CD4-positive, alpha-beta memory T cell (primary cell): Measurements from ENCODE around the gene SMURF2. TPM values are rescaled to one million over a fixed set of nuclear protein-coding genes. Genes with fewer than 3 reads are reported as not detected.

Source experiments
- CTCF ChIA-PET: fragments of 350-600 bp; sonication (Branson Sonifier 250); formaldehyde crosslinking; loops from one replicate; lab custom pipeline; 2021; ENCODE audit warnings: inconsistent platforms; ENCODE audit not compliant: partially characterized antibody; lab: Charles Lee
- POLR2A ChIA-PET: fragments of 350-600 bp; sonication (Branson Sonifier 250); formaldehyde crosslinking; loops from one replicate; lab custom pipeline; 2021; ENCODE audit not compliant: partially characterized antibody; lab: Charles Lee
- DNase-seq, 5 donors: peaks; one replicate each; pipeline versions ENCODE4 v3.0.0 to v3.0.0-alpha.2; 2020 to 2022; ENCODE audit warnings: mixed read lengths in 1 of 5
- H3K27ac ChIP-seq: one replicate; pipeline ENCODE4 v1.7.0; 2013; ENCODE audit warnings: low read depth, low read length
- H3K27me3 ChIP-seq: 2 replicates; pipeline ENCODE4 v1.7.0; 2013; ENCODE audit warnings: mild to moderate bottlenecking, low read length, moderate library complexity; ENCODE audit not compliant: insufficient read depth
- H3K36me3 ChIP-seq: 2 replicates; pipeline ENCODE4 v1.7.0; 2013; ENCODE audit warnings: mild to moderate bottlenecking, low read length, moderate library complexity; ENCODE audit not compliant: insufficient read depth
- H3K4me1 ChIP-seq: 2 replicates; pipeline ENCODE4 v1.7.0; 2013; ENCODE audit warnings: mild to moderate bottlenecking, low read length, moderate library complexity; ENCODE audit not compliant: insufficient read depth
- H3K4me3 ChIP-seq, 2 donors: one replicate each; pipeline ENCODE4 v1.7.0; 2013; ENCODE audit warnings: low read length in 2 of 2, mild to moderate bottlenecking in 1 of 2
- H3K9me3 ChIP-seq, 2 donors: one replicate each; pipeline ENCODE4 v1.7.0; 2013; ENCODE audit warnings: low read length in 2 of 2, control low read depth in 1 of 2; ENCODE audit not compliant: control insufficient read depth in 1 of 2
- H3K27ac Mint-ChIP-seq, 7 donors: one replicate each; pipeline ENCODE4 v1.8.0; 2020 to 2021; ENCODE audit warnings: mixed read lengths in 7 of 7, mild to moderate bottlenecking in 6 of 7, inconsistent platforms in 3 of 7, moderate library complexity in 3 of 7
- H3K27me3 Mint-ChIP-seq, 2 donors: one replicate each; pipeline ENCODE4 v1.8.0; 2020 to 2021; ENCODE audit warnings: mixed read lengths in 2 of 2
- H3K36me3 Mint-ChIP-seq, 2 donors: one replicate each; pipeline ENCODE4 v1.8.0; 2020 to 2021; ENCODE audit warnings: mixed read lengths in 2 of 2, inconsistent platforms in 1 of 2, mild to moderate bottlenecking in 1 of 2
- H3K4me1 Mint-ChIP-seq, 4 donors: one replicate each; pipeline ENCODE4 v1.8.0; 2020 to 2021; ENCODE audit warnings: mixed read lengths in 4 of 4, mild to moderate bottlenecking in 1 of 4
- H3K4me3 Mint-ChIP-seq, 8 donors: one replicate each; pipeline ENCODE4 v1.8.0; 2020 to 2021; ENCODE audit warnings: mixed read lengths in 8 of 8, mild to moderate bottlenecking in 7 of 8, moderate library complexity in 6 of 8, inconsistent platforms in 3 of 8
- H3K9me3 Mint-ChIP-seq, 8 donors: one replicate each; pipeline ENCODE4 v1.8.0; 2020 to 2021; ENCODE audit warnings: mixed read lengths in 8 of 8, mild to moderate bottlenecking in 5 of 8, inconsistent platforms in 3 of 8, moderate library complexity in 1 of 8
- intact Hi-C: fragments of 100-400 bp; cut with micrococcal nuclease; formaldehyde crosslinking; loops from one replicate; pipeline ENCODE4 v1.15.1; 2023
- polyA plus RNA-seq, 2 donors: library from polyadenylated mRNA; unstranded; fragments of 300-500 nt; fragmentation: Illumina TruSeq; gene quantifications; one replicate each; pipeline ENCODE4 v1.2.3, GENCODE V29; 2021
- total RNA-seq, 2 experiments: library from RNA; stranded (reverse); gene quantifications; one replicate each; pipeline ENCODE4 v1.2.3, GENCODE V29; 2021

SMURF2 gene
- total and polyA plus RNA-seq, 4 experiments from 2014 or later = 4.9 to 35.0 (median 20.3) TPM

- Histone ChIP-seq H3K4me1 (no peaks in the 10 kb centered on the region), H3K27me3 (no peaks in the 10 kb centered on the region), H3K9me3 (no peaks in the 10 kb centered on the region), H3K27ac (no peak overlapping the region), H3K4me3 (no peak overlapping the region), H3K36me3 (peaks cover 22% of the 10 kb centered on the region)
- H3K27me3 Mint-ChIP-seq = no peaks in the 10 kb centered on the region
- intact Hi-C loops = no loop called here
- peaks cover 41 to 64% of the 10 kb centered on the region in 2 donors for H3K36me3 Mint-ChIP-seq
- no peak for DNase-seq
- peaks cover 0 to 2% (median 0%) of the 10 kb centered on the region in 4 donors for H3K4me1 Mint-ChIP-seq
- ChIA-PET CTCF (interaction anchor here (1.1 to 3.3 kb wide), 2 partner anchors 10 to 127 kb away, joined by 3 to 10 read pairs; no protein-coding TSS in a partner anchor), POLR2A (interaction anchor here (1.0 kb wide), 1 partner anchor 115 kb away, joined by 3 read pairs; the partner anchor contains the start of gene SMURF2)
- peak overlapping the region in 1 of 7 donors; percentile 78 for H3K27ac Mint-ChIP-seq
- no peak overlapping the region for H3K4me3 Mint-ChIP-seq
- H3K9me3 Mint-ChIP-seq = no peaks in the 10 kb centered on the region
Observed at GRCh38 chr17:64547319-64547718, 114.8 kb downstream of the SMURF2 start.

GRCh38 chr17:64546716-64547115, 115.4 kb downstream of the SMURF2 start:
- no peaks in the 10 kb centered on the region for H3K27me3 Mint-ChIP-seq
- Histone ChIP-seq H3K4me3 (no peak overlapping the region), H3K36me3 (peaks cover 26% of the 10 kb centered on the region), H3K27me3 (no peaks in the 10 kb centered on the region), H3K9me3 (no peaks in the 10 kb centered on the region), H3K27ac (no peak overlapping the region), H3K4me1 (no peaks in the 10 kb centered on the region)
- no peaks in the 10 kb centered on the region for H3K9me3 Mint-ChIP-seq
- ChIA-PET POLR2A (interaction anchor here (1.0 kb wide), 1 partner anchor 115 kb away, joined by 3 read pairs; the partner anchor contains the start of gene SMURF2), CTCF (interaction anchor here (3.3 kb wide), 1 partner anchor 9 kb away, joined by 10 read pairs; no protein-coding TSS in a partner anchor)
- no peak overlapping the region for H3K4me3 Mint-ChIP-seq
- no peak for DNase-seq
- peaks cover 35 to 66% of the 10 kb centered on the region in 2 donors for H3K36me3 Mint-ChIP-seq
- H3K4me1 Mint-ChIP-seq = peaks cover 0 to 2% (median 0%) of the 10 kb centered on the region in 4 donors
- intact Hi-C loops = no loop called here
- H3K27ac Mint-ChIP-seq = peak overlapping the region in 2 of 7 donors; percentile 37 to 49

GRCh38 chr17:64544742-64545141, 117.4 kb downstream of the SMURF2 start:
- H3K9me3 ChIP-seq = no peaks in the 10 kb centered on the region
- POLR2A ChIA-PET = interaction anchor here (1.2 kb wide), 1 partner anchor 39 kb away, joined by 4 read pairs; the partner anchor contains the start of gene DDX5
- Mint-ChIP-seq H3K27ac (no peak overlapping the region), H3K27me3 (no peaks in the 10 kb centered on the region), H3K4me3 (no peak overlapping the region), H3K9me3 (no peaks in the 10 kb centered on the region), H3K36me3 (peaks cover 25 to 50% of the 10 kb centered on the region in 2 donors), H3K4me1 (peaks cover 0 to 2% (median 0%) of the 10 kb centered on the region in 4 donors)
- H3K36me3 ChIP-seq = peaks cover 20% of the 10 kb centered on the region
- H3K4me3 ChIP-seq = no peak overlapping the region
- CTCF ChIA-PET = interaction anchor here (1.1 to 1.4 kb wide), 3 partner anchors 125 to 192 kb away, joined by 3 to 6 read pairs (median 4); no protein-coding TSS in a partner anchor
- no peak for DNase-seq
- H3K27ac ChIP-seq = no peak overlapping the region
- intact Hi-C loops = no loop called here
- no peaks in the 10 kb centered on the region for H3K4me1 ChIP-seq
- H3K27me3 ChIP-seq = no peaks in the 10 kb centered on the region

- CTCF ChIA-PET = interaction anchor here (1.4 to 1.5 kb wide), 2 partner anchors 12 to 196 kb away, joined by 3 to 6 read pairs; no protein-coding TSS in a partner anchor
- Histone ChIP-seq H3K9me3 (no peaks in the 10 kb centered on the region), H3K27ac (no peak overlapping the region), H3K4me3 (no peak overlapping the region), H3K36me3 (peaks cover 33% of the 10 kb centered on the region), H3K27me3 (no peaks in the 10 kb centered on the region), H3K4me1 (no peaks in the 10 kb centered on the region)
- H3K36me3 Mint-ChIP-seq = peaks cover 20 to 52% of the 10 kb centered on the region in 2 donors
- no peaks in the 10 kb centered on the region for H3K27me3 Mint-ChIP-seq
- no peak for DNase-seq
- no peaks in the 10 kb centered on the region for H3K9me3 Mint-ChIP-seq
- H3K4me3 Mint-ChIP-seq = no peak overlapping the region
- no peak overlapping the region for H3K27ac Mint-ChIP-seq
- POLR2A ChIA-PET = no interaction called here
- peaks cover 0 to 5% (median 0%) of the 10 kb centered on the region in 4 donors for H3K4me1 Mint-ChIP-seq
- intact Hi-C loops = no loop called here
Observed at GRCh38 chr17:64540118-64540776, 121.9 kb downstream of the SMURF2 start.

- Mint-ChIP-seq H3K36me3 (peaks cover 26 to 60% of the 10 kb centered on the region in 2 donors), H3K4me1 (peaks cover 0 to 5% (median 0%) of the 10 kb centered on the region in 4 donors), H3K4me3 (no peak overlapping the region), H3K27ac (peak overlapping the region in 5 of 7 donors; percentile 3 to 88 (median 66)), H3K27me3 (no peaks in the 10 kb centered on the region), H3K9me3 (no peaks in the 10 kb centered on the region)
- POLR2A ChIA-PET = interaction anchor here (1.3 kb wide), 1 partner anchor 32 kb away, joined by 3 read pairs; the partner anchor contains the start of gene CEP95
- Histone ChIP-seq H3K4me1 (no peaks in the 10 kb centered on the region), H3K36me3 (peaks cover 48% of the 10 kb centered on the region), H3K27me3 (no peaks in the 10 kb centered on the region), H3K9me3 (no peaks in the 10 kb centered on the region), H3K27ac (no peak overlapping the region), H3K4me3 (no peak overlapping the region)
- intact Hi-C loops = loop anchor here (10.0 kb wide), 1 partner anchor 106 kb away; no protein-coding TSS in a partner anchor
- no peak for DNase-seq
- CTCF ChIA-PET = interaction anchor here (0.8 to 1.3 kb wide), 2 partner anchors 12 to 198 kb away, joined by 3 read pairs; no protein-coding TSS in a partner anchor
Observed at GRCh38 chr17:64538508-64539130, 123.5 kb downstream of the SMURF2 start.

- Histone ChIP-seq H3K36me3 (peaks cover 59% of the 10 kb centered on the region), H3K9me3 (no peaks in the 10 kb centered on the region), H3K4me3 (no peak overlapping the region), H3K4me1 (no peaks in the 10 kb centered on the region), H3K27ac (no peak overlapping the region), H3K27me3 (no peaks in the 10 kb centered on the region)
- ChIA-PET CTCF (interaction anchor here (0.8 to 1.1 kb wide), 2 partner anchors 9 to 199 kb away, joined by 4 to 10 read pairs; no protein-coding TSS in a partner anchor), POLR2A (interaction anchor here (1.3 kb wide), 1 partner anchor 31 kb away, joined by 3 read pairs; the partner anchor contains the start of gene CEP95)
- no peak for DNase-seq
- no peak overlapping the region for H3K4me3 Mint-ChIP-seq
- intact Hi-C loops = loop anchor here (10.0 kb wide), 1 partner anchor 107 kb away; no protein-coding TSS in a partner anchor
- peak overlapping the region in 3 of 7 donors; percentile 1 to 51 (median 12) for H3K27ac Mint-ChIP-seq
- H3K27me3 Mint-ChIP-seq = no peaks in the 10 kb centered on the region
- H3K9me3 Mint-ChIP-seq = no peaks in the 10 kb centered on the region
- peaks cover 33 to 65% of the 10 kb centered on the region in 2 donors for H3K36me3 Mint-ChIP-seq
- peaks cover 0 to 3% (median 0%) of the 10 kb centered on the region in 4 donors for H3K4me1 Mint-ChIP-seq
Observed at GRCh38 chr17:64537488-64537887, 124.6 kb downstream of the SMURF2 start.
